HL-60 (cell line): ENCODE measurements around the gene MUC5AC.

Experiments
- DNase-seq, 2 experiments: peaks; one replicate each; pipeline ENCODE4 v3.0.0-alpha.2; 2010 to 2020; ENCODE audit warnings: low read depth in 1 of 2, low spot score in 1 of 2
- H3K27ac ChIP-seq: fragments of 250-450 bp; sonication (Bioruptor Pico); replicated peaks from 2 replicates; pipeline ENCODE4 v1.5.1; 2020; ENCODE audit warnings: mild to moderate bottlenecking, moderate library complexity
- H3K27me3 ChIP-seq: fragments of 250-450 bp; sonication (Bioruptor Pico); 2 replicates; pipeline ENCODE4 v1.5.1; 2021; ENCODE audit warnings: mild to moderate bottlenecking, moderate library complexity; ENCODE audit not compliant: insufficient read depth, poor library complexity, severe bottlenecking
- H3K4me3 ChIP-seq: replicated peaks from 2 replicates; pipeline ENCODE4 v1.5.1; 2011; ENCODE audit warnings: mild to moderate bottlenecking, control low read depth, low read length; ENCODE audit not compliant: insufficient read depth
- CTCF ChIP-seq: IDR thresholded peaks from one replicate; pipeline ENCODE4 v1.5.1; 2011; ENCODE audit warnings: low read length, control low read depth, inconsistent platforms; ENCODE audit not compliant: insufficient read depth
- GABPA ChIP-seq: IDR thresholded peaks from 2 replicates; pipeline ENCODE4 v1.6.1; 2012; ENCODE audit warnings: low read depth
- POLR2AphosphoS5 ChIP-seq: IDR thresholded peaks from 2 replicates; pipeline ENCODE4 v1.6.1; 2012; ENCODE audit warnings: low read depth
- REST ChIP-seq: IDR thresholded peaks from 2 replicates; pipeline ENCODE4 v1.6.1; 2012; ENCODE audit warnings: low read depth; ENCODE audit not compliant: insufficient replicate concordance
- SPI1 ChIP-seq: IDR thresholded peaks from 2 replicates; pipeline ENCODE4 v1.6.1; 2012; ENCODE audit warnings: low read depth, mild to moderate bottlenecking, borderline replicate concordance

Gene MUC5AC

DNA sequence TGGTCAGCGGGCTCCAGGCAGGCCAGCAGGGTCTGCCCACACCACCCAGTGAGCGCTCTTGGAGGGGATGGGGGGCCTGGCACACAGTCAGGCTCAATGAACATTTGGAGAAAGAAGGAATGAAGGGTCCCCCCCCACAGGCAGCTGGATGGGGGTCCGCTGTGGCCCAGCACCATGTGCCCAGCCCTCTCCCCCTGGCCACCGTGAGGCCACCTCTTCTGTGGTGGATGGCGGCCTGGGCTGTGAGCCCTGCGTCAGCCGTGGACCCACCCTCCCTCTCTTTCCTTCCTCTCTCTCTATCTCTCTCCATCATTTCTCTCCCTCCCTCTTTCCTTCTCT is 35.1 kb upstream of the MUC5AC start:
- no peak for DNase-seq
- no peak overlapping the region for H3K27ac ChIP-seq
- H3K4me3 ChIP-seq, result no peak overlapping the region
- no peaks in the 10 kb centered on the region for H3K27me3 ChIP-seq
- TF ChIP-seq POLR2AphosphoS5 (no peak), SPI1 (no peak), CTCF (no peak), REST (no peak), GABPA (no peak)

DNA sequence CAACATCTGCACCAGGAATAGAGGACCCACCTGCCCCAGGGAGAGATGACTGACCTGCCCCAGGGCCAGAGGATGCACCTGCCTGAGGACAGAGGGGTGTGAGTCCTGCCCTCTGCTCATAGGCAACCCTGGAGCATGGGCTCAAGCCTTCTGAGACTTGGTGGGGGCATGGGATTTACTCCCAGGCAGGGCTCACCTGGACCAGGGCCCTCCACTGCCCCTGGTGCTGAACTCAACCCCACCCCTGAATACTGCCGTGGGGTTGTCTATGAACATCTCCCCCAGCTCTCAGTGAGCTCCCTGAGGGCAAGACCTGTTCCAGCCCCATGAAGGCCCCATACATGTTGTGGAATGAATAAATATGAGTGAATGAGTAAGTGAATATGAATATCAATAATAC is 33.8 kb upstream of the MUC5AC start:
- no peak for TF ChIP-seq SPI1
- TF ChIP-seq POLR2AphosphoS5, result no peak
- no peak for TF ChIP-seq REST
- no peak for TF ChIP-seq GABPA
- TF ChIP-seq CTCF, result no peak
- no peak for DNase-seq
- H3K27ac ChIP-seq, result no peak overlapping the region
- no peak overlapping the region for H3K4me3 ChIP-seq
- H3K27me3 ChIP-seq, result no peaks in the 10 kb centered on the region

- TF ChIP-seq GABPA, result no peak
- TF ChIP-seq SPI1, result no peak
- no peak for TF ChIP-seq CTCF
- no peak for TF ChIP-seq REST
- no peak for TF ChIP-seq POLR2AphosphoS5
- no peak overlapping the region for H3K4me3 ChIP-seq
- H3K27me3 ChIP-seq, result no peaks in the 10 kb centered on the region
- H3K27ac ChIP-seq, result no peak overlapping the region
- no peak for DNase-seq
Observed at GRCh38 chr11:1125803-1126202, 31.9 kb upstream of the MUC5AC start.
